Vagina (tissue), 2 donors: ENCODE results near the gene ASB15.

ENCODE experiments used
- CTCF ChIP-seq, 3 experiments: fragments of 450-650 bp in 2 of 3; fragments of 200-600 bp in 1 of 3; sonication (generic) in 1 of 3; IDR thresholded peaks; one replicate each; pipeline ENCODE4 v1.5.1; 2017 to 2019; ENCODE audit warnings: antibody characterized with exemption in 3 of 3, mild to moderate bottlenecking in 2 of 3, moderate library complexity in 2 of 3
- POLR2A ChIP-seq, 2 donors: fragments of 450-650 bp; IDR thresholded peaks; one replicate each; pipeline ENCODE4 v1.6.1; 2017; ENCODE audit warnings: antibody characterized with exemption in 2 of 2, mild to moderate bottlenecking in 2 of 2, moderate library complexity in 2 of 2

GRCh38 chr7:123558289-123558874 lies 43.2 kb upstream of the ASB15 start:
- TF ChIP-seq CTCF (IDR thresholded peaks at IDR 0.05) (no peak), POLR2A (IDR thresholded peaks at IDR 0.05) (no peak)
